Right renal cortex interstitium (tissue), 3 donors: Measurements from ENCODE around the gene TMEM39A. TPM values are rescaled to one million over a fixed set of nuclear protein-coding genes. Genes with fewer than 3 reads are reported as not detected.

Source experiments
- DNase-seq, 3 donors: peaks; one replicate each; pipeline ENCODE4 v3.0.0-alpha.2; 2013; ENCODE audit warnings: low read depth in 3 of 3, low spot score in 2 of 3
- polyA plus RNA-seq, 3 donors: library from polyadenylated mRNA; unstranded; fragments of 120-200 nt; gene quantifications; one replicate each; pipeline ENCODE4 v1.2.1, GENCODE V29; 2013; ENCODE audit not compliant: insufficient read length in 3 of 3

Gene TMEM39A
- polyA plus RNA-seq, 3 donors: 49.7 to 55.4 (median 50.4) TPM

GRCh38 chr3:119401503-119402440 lies 61.6 kb downstream of the TMEM39A start:
- DNase-seq: no peak

- no peak for DNase-seq
These were observed 62.3 kb downstream of the TMEM39A start for GRCh38 chr3:119401069-119401468.

GRCh38 chr3:119400466-119400865 lies 62.9 kb downstream of the TMEM39A start:
- DNase-seq: no peak

- no peak for DNase-seq
These were observed 66.5 kb downstream of the TMEM39A start for GRCh38 chr3:119396870-119397269.

GRCh38 chr3:119395923-119396358 lies 67.5 kb downstream of the TMEM39A start:
- no peak for DNase-seq

DNA sequence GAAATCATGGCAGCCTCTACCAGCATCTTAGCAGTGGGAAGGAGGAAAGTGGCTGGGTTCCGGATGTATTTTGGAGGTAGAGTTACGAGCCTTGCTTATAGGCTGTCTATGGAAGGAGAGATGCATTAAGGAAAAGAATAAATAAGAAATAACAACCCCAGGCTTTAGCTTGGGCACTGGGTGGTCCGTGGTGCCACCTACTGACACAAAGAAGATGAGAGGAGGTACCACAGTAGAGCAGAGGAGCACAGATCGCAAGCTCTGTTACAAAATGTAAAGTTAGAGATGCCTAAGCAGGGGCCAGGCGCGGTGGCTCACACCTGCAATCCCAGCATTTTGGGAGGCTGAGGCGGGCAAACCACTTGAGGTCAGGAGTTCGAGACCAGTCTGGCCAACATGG lies 74.8 kb downstream of the TMEM39A start:
- no peak for DNase-seq

GRCh38 chr3:119382134-119382533 lies 81.3 kb downstream of the TMEM39A start:
- no peak for DNase-seq

DNA sequence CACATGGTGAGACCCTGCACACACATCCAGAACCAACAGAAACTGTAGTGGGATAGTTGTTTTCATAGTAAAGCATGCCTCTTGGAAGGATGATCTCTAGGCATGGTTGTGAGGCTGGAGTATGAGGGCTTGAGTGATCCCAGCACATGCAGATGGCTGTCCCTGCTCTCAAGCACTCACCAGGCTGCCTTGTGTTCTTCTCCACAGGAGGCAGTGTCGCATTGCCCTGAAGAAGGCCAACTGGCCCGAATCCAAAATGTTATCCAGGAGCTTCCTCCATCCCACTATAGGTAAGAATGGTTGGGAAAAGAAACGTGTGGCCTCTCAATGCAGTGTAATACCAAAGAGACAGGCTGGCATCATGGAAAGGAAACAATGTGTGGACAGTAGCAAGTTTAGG lies 82.7 kb downstream of the TMEM39A start:
- no peak for DNase-seq

Other genes with a start within 250 kb of the TMEM39A start
- gene B4GALT4, start 222.7 kb downstream of the TMEM39A start, polyA plus RNA-seq: 10 to 100 TPM; 35.4 to 39.2 (median 35.7) TPM
- 10 to 100 TPM; 12.5 to 14.5 (median 14.3) TPM for gene ARHGAP31, start 169.2 kb downstream of the TMEM39A start, polyA plus RNA-seq
- 10 to 100 TPM; 24.8 to 27.3 (median 26.7) TPM for gene POGLUT1, start 5.3 kb upstream of the TMEM39A start, polyA plus RNA-seq
- 100 to 1,000 TPM; 107 to 110 (median 107) TPM for gene TIMMDC1, start 34.9 kb upstream of the TMEM39A start, polyA plus RNA-seq
- gene CD80, start 96.0 kb upstream of the TMEM39A start, polyA plus RNA-seq: under 1 TPM; 0.11 to 0.23 (median 0.12) TPM
- 1 to 10 TPM; 7.0 to 7.7 (median 7.6) TPM for gene ADPRH, start 115.9 kb upstream of the TMEM39A start, polyA plus RNA-seq
- gene PLA1A, start 134.3 kb upstream of the TMEM39A start, polyA plus RNA-seq: 1 to 10 TPM; 7.4 to 9.0 (median 8.5) TPM
- gene POPDC2, start 197.0 kb upstream of the TMEM39A start, polyA plus RNA-seq: 1 to 10 TPM; 3.8 to 4.5 (median 4.5) TPM
- 10 to 100 TPM; 40.3 to 45.9 (median 44.3) TPM for gene COX17, start 213.8 kb upstream of the TMEM39A start, polyA plus RNA-seq
- 10 to 100 TPM; 15.0 to 25.5 (median 18.8) TPM for gene CFAP91, start 239.4 kb upstream of the TMEM39A start, polyA plus RNA-seq